ENCODE measurements around the gene DENND4B. TPM values are rescaled to one million over a fixed set of nuclear protein-coding genes. Genes with fewer than 3 reads are reported as not detected.

The DENND4B gene
- total RNA-seq, 4 donors from 2014 or later = 28.9 to 63.7 (median 44.8) TPM

DNA sequence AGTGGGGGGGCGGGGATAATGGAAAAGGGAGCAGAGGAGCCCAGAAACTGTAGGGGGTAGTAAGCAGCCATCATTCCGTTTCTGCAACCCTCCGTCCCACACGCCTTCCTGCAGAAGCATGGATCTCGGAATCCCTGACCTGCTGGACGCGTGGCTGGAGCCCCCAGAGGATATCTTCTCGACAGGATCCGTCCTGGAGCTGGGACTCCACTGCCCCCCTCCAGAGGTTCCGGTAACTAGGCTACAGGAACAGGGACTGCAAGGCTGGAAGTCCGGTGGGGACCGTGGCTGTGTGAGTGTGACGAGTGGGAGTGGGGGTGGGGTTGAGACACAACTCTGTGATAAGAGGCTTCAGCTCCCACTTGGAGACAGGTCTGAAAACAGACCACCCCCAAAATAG lies 21.9 kb upstream of the DENND4B start:
- no peaks in the 10 kb centered on the region for H3K36me3 ChIP-seq
- peak in 1 of 2 donors; percentile 24 for DNase-seq
- peak overlapping the region in 1 of 3 donors; percentile 46 for H3K4me3 ChIP-seq (replicated peaks in 1 of 3)
- H3K9me3 ChIP-seq = no peaks in the 10 kb centered on the region
- H3K27ac ChIP-seq = peak overlapping the region in 2 of 3 donors; percentile 93 to 98
- 11 to 12% methylated on average over 13 of the region's 13 CpGs for WGBS, 2 donors
- intact Hi-C loops (cut with DNase I) = no loop called here
- TF ChIP-seq, protein P1, sequence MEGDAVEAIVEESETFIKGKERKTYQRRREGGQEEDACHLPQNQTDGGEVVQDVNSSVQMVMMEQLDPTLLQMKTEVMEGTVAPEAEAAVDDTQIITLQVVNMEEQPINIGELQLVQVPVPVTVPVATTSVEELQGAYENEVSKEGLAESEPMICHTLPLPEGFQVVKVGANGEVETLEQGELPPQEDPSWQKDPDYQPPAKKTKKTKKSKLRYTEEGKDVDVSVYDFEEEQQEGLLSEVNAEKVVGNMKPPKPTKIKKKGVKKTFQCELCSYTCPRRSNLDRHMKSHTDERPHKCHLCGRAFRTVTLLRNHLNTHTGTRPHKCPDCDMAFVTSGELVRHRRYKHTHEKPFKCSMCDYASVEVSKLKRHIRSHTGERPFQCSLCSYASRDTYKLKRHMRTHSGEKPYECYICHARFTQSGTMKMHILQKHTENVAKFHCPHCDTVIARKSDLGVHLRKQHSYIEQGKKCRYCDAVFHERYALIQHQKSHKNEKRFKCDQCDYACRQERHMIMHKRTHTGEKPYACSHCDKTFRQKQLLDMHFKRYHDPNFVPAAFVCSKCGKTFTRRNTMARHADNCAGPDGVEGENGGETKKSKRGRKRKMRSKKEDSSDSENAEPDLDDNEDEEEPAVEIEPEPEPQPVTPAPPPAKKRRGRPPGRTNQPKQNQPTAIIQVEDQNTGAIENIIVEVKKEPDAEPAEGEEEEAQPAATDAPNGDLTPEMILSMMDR (IDR thresholded peaks at IDR 0.05) = no peak
- TF ChIP-seq POLR2A (IDR thresholded peaks at IDR 0.05) = no peak
- H3K27me3 ChIP-seq = no peaks in the 10 kb centered on the region
- H3K4me1 ChIP-seq = peaks cover 22 to 32% of the 10 kb centered on the region in 2 donors

DNA sequence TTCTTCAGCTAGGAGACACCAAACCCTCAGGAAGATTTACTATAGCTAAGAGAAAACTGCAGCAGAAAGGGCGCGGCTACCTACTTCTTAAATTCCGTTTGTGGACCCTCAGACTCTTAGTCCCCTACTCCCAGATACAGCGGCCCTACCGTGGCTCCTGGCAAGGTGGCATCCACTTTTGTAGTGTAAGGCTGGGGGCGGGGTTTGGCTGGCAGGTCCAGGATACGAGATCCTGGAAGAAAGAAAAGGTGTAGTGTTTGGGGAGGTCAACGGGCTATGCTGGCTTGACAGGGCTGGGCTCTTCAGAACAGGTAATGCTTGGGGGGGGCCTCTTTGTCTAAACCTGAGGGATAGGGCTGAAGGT lies 21.5 kb upstream of the DENND4B start:
- no peaks in the 10 kb centered on the region for H3K36me3 ChIP-seq
- intact Hi-C loops (cut with DNase I) = no loop called here
- peak; percentile 67 to 68 for DNase-seq
- peaks cover 22 to 32% of the 10 kb centered on the region in 2 donors for H3K4me1 ChIP-seq
- H3K27ac ChIP-seq = peak overlapping the region; percentile 88 to 98 (median 93)
- H3K27me3 ChIP-seq = no peaks in the 10 kb centered on the region
- TF ChIP-seq, protein P1 (IDR thresholded peaks at IDR 0.05) = no peak
- TF ChIP-seq POLR2A (IDR thresholded peaks at IDR 0.05) = no peak
- 2 to 8% methylated on average over 8 of the region's 8 CpGs for WGBS, 2 donors
- peak overlapping the region; percentile 32 to 52 (median 46) for H3K4me3 ChIP-seq (replicated peaks in 1 of 3)
- no peaks in the 10 kb centered on the region for H3K9me3 ChIP-seq

DNA sequence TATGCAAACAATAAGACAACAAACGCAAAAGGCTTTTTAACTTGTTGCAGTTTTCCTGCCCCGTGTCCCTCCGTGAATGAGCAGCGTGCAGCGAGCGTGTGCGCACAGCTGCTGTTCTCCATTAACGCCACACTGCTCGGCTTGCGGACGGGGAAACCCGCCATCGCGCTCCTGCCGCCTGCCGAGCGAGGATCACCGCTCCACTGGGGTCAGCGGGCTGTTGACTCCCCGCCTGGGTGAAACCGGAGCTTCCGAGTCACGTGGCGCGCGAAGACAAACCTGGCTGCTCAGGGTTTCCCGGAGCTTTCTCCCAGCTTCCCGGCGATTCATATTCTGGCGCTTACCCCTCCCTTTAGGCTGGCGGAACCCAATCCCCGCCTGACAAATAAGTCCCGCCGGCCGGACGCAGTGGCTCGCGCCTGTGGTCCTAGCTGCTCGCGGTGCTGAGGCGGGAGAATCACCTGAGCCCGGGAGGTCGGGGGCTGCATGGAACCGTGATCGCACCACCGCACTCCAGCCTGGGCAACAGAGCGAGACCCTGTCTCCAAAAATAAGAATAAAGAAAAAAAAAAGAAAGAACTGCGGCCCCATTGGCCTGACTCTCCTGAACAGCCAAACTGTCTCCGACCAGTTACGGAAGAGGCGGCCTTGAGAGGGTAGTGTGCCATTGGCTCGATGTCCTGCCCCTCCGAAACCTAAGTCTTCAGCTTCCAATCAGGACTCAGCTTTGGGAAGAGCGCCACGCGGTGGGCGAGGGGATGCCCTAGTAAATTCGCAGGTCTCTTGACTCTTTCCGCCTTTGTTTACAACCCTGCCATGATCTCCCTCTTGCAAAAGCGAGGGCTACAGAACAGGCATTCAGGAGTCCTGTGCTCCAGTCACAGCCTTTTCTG lies 20.8 kb upstream of the DENND4B start, which contains the start of gene CREB3L4:
Gene CREB3L4, plus strand, starts transcription at position 796 of the 893 bp plus-strand sequence. CDS start 624 bp downstream, outside the sequence.
- TF ChIP-seq POLR2A (IDR thresholded peaks at IDR 0.05) = peak; percentile 86 to 96
- TF ChIP-seq, protein P1 (IDR thresholded peaks at IDR 0.05) = peak in 3 of 6 experiments; percentile 16 to 33 (median 30)
- Histone ChIP-seq H3K27me3 (no peaks in the 10 kb centered on the region), H3K4me3 (replicated peaks in 1 of 3) (peak within 1 kb of the TSS; percentile 32 to 52 (median 46)), H3K27ac (peak within 1 kb of the TSS; percentile 88 to 98 (median 93)), H3K4me1 (peaks cover 28 to 34% of the 10 kb centered on the region in 2 donors), H3K36me3 (no peaks in the 10 kb centered on the region), H3K9me3 (no peaks in the 10 kb centered on the region)
- peak; percentile 95 to 96 for DNase-seq
- intact Hi-C loops (cut with DNase I) = no loop called here
- 0 to 1% methylated on average over 38 to 43 of the region's 60 CpGs for WGBS, 2 donors

DNA sequence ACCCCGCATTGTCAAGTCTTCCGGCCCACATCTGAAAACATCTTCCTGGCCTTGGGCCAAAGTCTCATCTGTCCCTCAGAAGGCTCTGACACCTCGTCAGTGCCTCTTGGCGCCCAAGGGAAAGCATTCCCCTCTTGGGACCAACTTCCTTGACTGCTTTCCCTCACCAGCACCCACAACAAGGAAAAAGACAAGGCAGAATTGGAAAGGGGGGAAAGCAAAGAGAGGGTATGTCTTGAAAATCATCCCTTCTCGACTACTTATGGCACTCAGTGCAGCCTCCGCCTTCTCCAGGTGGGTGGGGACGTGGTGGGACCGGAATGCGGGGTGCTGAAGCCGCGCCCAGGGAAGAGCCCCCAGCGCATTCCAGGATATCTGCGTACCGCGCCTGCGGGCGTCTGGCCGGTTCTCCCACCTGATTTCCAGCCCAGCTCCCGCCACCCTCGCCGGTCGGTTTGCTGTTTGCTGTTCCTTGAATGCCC lies 17.4 kb upstream of the DENND4B start:
- TF ChIP-seq, protein P1 (IDR thresholded peaks at IDR 0.05) = no peak
- TF ChIP-seq POLR2A (IDR thresholded peaks at IDR 0.05) = no peak
- H3K4me3 ChIP-seq (replicated peaks in 1 of 3) = peak overlapping the region; percentile 6 to 79 (median 31)
- H3K27me3 ChIP-seq = no peaks in the 10 kb centered on the region
- peak overlapping the region; percentile 74 to 98 (median 94) for H3K27ac ChIP-seq
- H3K36me3 ChIP-seq = peaks cover 0 to 9% of the 10 kb centered on the region in 2 donors
- DNase-seq = peak; percentile 56 to 57
- intact Hi-C loops (cut with DNase I) = no loop called here
- no peaks in the 10 kb centered on the region for H3K9me3 ChIP-seq
- peaks cover 34 to 48% of the 10 kb centered on the region in 2 donors for H3K4me1 ChIP-seq
- 0 to 1% methylated on average over 16 to 22 of the region's 22 CpGs for WGBS, 2 donors

All from thyroid gland (tissue), 4 donors.